22Rv1 (cell line): ENCODE results near the gene ZNF680.

Experiments
- H3K27ac ChIP-seq: fragments of 450-650 bp; 2 replicates; pipeline ENCODE4 v1.5.1; 2017
- CTCF ChIP-seq: fragments of 450-650 bp; IDR thresholded peaks from 2 replicates; pipeline ENCODE4 v1.5.1; 2017; ENCODE audit warnings: mild to moderate bottlenecking
- ZFX ChIP-seq: fragments of 450-650 bp; IDR thresholded peaks from 2 replicates; pipeline ENCODE4 v1.6.1; 2017; ENCODE audit warnings: antibody characterized with exemption, borderline replicate concordance

The ZNF680 gene

GRCh38 chr7:64562626-64563278 is at the start of gene ZNF680:
ZNF680 (minus strand) TSS chr7:64563071; CDS start chr7:64562954, 117 bp downstream.
- no peak for TF ChIP-seq CTCF
- no peak for TF ChIP-seq ZFX
- H3K27ac ChIP-seq: peak within 1 kb of the TSS; percentile 97

- H3K27ac ChIP-seq: no peak overlapping the region
- TF ChIP-seq ZFX (no peak), CTCF (no peak)
Measured at GRCh38 chr7:64612452-64612851, 49.6 kb upstream of the ZNF680 start.

GRCh38 chr7:64611717-64612116 is 48.8 kb upstream of the ZNF680 start:
- TF ChIP-seq ZFX (no peak), CTCF (no peak)
- no peak overlapping the region for H3K27ac ChIP-seq

GRCh38 chr7:64610997-64611396 is 48.1 kb upstream of the ZNF680 start:
- H3K27ac ChIP-seq: no peak overlapping the region
- TF ChIP-seq CTCF (no peak), ZFX (no peak)

- no peak for TF ChIP-seq CTCF
- TF ChIP-seq ZFX: no peak
- no peak overlapping the region for H3K27ac ChIP-seq
Measured at GRCh38 chr7:64608116-64608910, 45.4 kb upstream of the ZNF680 start.

- no peak overlapping the region for H3K27ac ChIP-seq
- TF ChIP-seq CTCF (no peak), ZFX (no peak)
Measured at GRCh38 chr7:64606385-64606784, 43.5 kb upstream of the ZNF680 start.

GRCh38 chr7:64603271-64603670 is 40.4 kb upstream of the ZNF680 start:
- H3K27ac ChIP-seq: no peak overlapping the region
- TF ChIP-seq ZFX (no peak), CTCF (no peak)
